ENCODE results near the gene CDC73. TPM values are rescaled to one million over a fixed set of nuclear protein-coding genes. Genes with fewer than 3 reads are reported as not detected.
"Not testable (repeated sequence)": the region's sequence is repeated elsewhere in the genome, so short reads cannot be mapped to it uniquely, and the experiment has no call there.

CDC73 gene
- total and polyA plus RNA-seq, 5 experiments from 2014 or later = 50.5 to 67.0 (median 63.4) TPM

DNA sequence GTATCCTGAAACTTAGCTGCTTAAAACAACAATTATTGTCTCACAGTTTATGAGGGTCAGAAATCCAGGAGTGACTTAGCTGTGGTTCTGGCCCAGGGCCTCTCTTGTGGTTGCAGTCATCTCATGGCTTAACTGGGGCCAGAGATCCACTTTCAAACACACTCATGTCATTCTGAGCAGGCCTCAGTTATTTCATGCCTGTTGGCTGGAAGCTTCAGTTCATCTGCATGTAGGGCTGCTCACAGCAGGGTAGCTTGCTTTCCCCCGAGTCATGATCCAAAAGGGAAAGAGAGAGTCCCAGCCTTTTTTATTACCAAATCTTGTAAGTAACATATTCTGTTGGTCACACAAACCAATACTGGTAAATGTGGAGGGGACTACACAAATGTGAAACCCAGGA is 161.2 kb downstream of the CDC73 start:
- DNase-seq (no peak), ATAC-seq (no peak)
- peaks cover 0 to 9% (median 0%) of the 10 kb centered on the region in 3 donors for H3K36me3 Mint-ChIP-seq
- peak overlapping the region in 2 of 10 donors; percentile 49 to 65 for H3K27ac Mint-ChIP-seq
- peaks cover 0 to 25% (median 0%) of the 10 kb centered on the region in 9 donors for H3K9me3 Mint-ChIP-seq
- H3K27me3 Mint-ChIP-seq = no peaks in the 10 kb centered on the region
- H3K4me3 Mint-ChIP-seq = no peak overlapping the region
- peaks cover 12 to 25% (median 19%) of the 10 kb centered on the region in 4 donors for H3K4me1 Mint-ChIP-seq
- POLR2A ChIA-PET = no interaction called here

- Mint-ChIP-seq H3K9me3 (peaks cover 0 to 25% (median 0%) of the 10 kb centered on the region in 9 donors), H3K27me3 (no peaks in the 10 kb centered on the region), H3K27ac (peak overlapping the region in 4 of 10 donors; percentile 10 to 53 (median 33)), H3K4me3 (no peak overlapping the region), H3K4me1 (peaks cover 12 to 25% (median 19%) of the 10 kb centered on the region in 4 donors), H3K36me3 (peaks cover 0 to 9% (median 0%) of the 10 kb centered on the region in 3 donors)
- ATAC-seq = peak in 1 of 2 donors; percentile 30
- POLR2A ChIA-PET = no interaction called here
- peak in 1 of 10 donors; percentile 5 for DNase-seq
Observed at GRCh38 chr1:193284219-193284618, 162.4 kb downstream of the CDC73 start.

- H3K4me1 Mint-ChIP-seq = peaks cover 12 to 25% (median 19%) of the 10 kb centered on the region in 4 donors
- H3K9me3 Mint-ChIP-seq = peaks cover 0 to 20% (median 0%) of the 10 kb centered on the region in 9 donors
- POLR2A ChIA-PET = no interaction called here
- DNase-seq (no peak), ATAC-seq (no peak)
- H3K4me3 Mint-ChIP-seq = no peak overlapping the region
- peaks cover 0 to 2% (median 0%) of the 10 kb centered on the region in 5 donors for H3K27me3 Mint-ChIP-seq
- H3K36me3 Mint-ChIP-seq = peaks cover 0 to 5% (median 1%) of the 10 kb centered on the region in 3 donors
- no peak overlapping the region for H3K27ac Mint-ChIP-seq
Observed at GRCh38 chr1:193285641-193286040, 163.8 kb downstream of the CDC73 start.

GRCh38 chr1:193288548-193289080 is 166.8 kb downstream of the CDC73 start:
- H3K4me3 Mint-ChIP-seq, ATAC-seq, H3K27ac Mint-ChIP-seq, H3K36me3 Mint-ChIP-seq, H3K27me3 Mint-ChIP-seq, DNase-seq, POLR2A ChIA-PET: not testable (repeated sequence)
- H3K9me3 Mint-ChIP-seq = peaks cover 0 to 16% (median 0%) of the 10 kb centered on the region in 9 donors
- peaks cover 12 to 21% (median 16%) of the 10 kb centered on the region in 4 donors for H3K4me1 Mint-ChIP-seq

DNA sequence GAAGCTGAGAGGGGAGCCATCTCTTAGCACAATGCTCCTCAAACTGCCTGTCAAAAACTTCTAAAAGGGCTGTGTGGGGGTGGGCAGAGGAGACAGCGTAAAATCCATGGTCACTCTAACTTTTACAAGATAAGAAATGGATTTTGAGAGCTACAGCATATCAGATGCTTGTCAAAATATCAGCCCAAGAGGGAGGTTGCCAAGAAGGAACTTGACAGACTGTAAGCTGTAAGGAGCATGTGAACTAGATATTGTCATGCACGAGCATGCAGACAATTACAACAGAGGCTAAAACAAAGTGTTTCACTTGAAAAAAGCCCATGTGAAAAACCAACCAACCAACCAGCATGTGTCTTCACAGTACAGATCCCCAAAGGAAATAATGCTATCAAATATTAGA is 171.9 kb downstream of the CDC73 start:
- H3K9me3 Mint-ChIP-seq = peaks cover 7 to 15% (median 11%) of the 10 kb centered on the region in 9 donors
- POLR2A ChIA-PET = no interaction called here

DNA sequence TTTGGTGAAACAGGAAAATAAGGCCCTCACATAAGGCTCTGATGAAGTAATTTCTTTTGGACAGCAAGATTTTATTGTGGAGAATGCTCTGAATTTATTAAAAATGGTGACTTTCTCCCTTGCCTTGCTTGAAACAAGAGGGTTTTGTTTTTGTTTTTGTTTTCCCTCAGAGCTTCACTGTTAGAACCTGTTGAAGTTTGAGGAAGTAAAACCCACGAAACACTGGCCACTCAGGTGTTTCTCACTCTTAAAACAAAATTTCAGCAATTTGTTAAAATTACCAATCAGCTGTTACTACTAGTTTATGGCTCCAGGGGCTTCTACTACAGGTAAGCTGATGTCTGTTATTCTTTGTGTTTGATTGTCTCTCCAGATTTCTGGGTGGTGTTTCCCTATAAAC is 177.2 kb downstream of the CDC73 start:
- H3K27ac Mint-ChIP-seq = peak overlapping the region in 1 of 10 donors; percentile 15
- DNase-seq (no peak), ATAC-seq (no peak)
- POLR2A ChIA-PET = no interaction called here
- H3K4me1 Mint-ChIP-seq = no peaks in the 10 kb centered on the region
- H3K4me3 Mint-ChIP-seq = no peak overlapping the region
- H3K27me3 Mint-ChIP-seq = no peaks in the 10 kb centered on the region
- H3K36me3 Mint-ChIP-seq = peaks cover 0 to 16% (median 5%) of the 10 kb centered on the region in 3 donors
- peaks cover 7 to 15% (median 12%) of the 10 kb centered on the region in 9 donors for H3K9me3 Mint-ChIP-seq

More for the DNA sequence above, 171.9 kb downstream of the CDC73 start:
- Mint-ChIP-seq H3K36me3 (peaks cover 0 to 16% (median 4%) of the 10 kb centered on the region in 3 donors), H3K4me3 (no peak overlapping the region), H3K27me3 (peaks cover 0 to 3% (median 1%) of the 10 kb centered on the region in 5 donors), H3K27ac (no peak overlapping the region), H3K4me1 (no peaks in the 10 kb centered on the region)
- no peak for DNase-seq
- ATAC-seq = no peak

- Mint-ChIP-seq H3K27ac (no peak overlapping the region), H3K9me3 (peaks cover 0 to 9% (median 6%) of the 10 kb centered on the region in 9 donors), H3K36me3 (peaks cover 0 to 10% (median 2%) of the 10 kb centered on the region in 3 donors), H3K4me3 (no peak overlapping the region), H3K4me1 (no peaks in the 10 kb centered on the region), H3K27me3 (no peaks in the 10 kb centered on the region)
- ATAC-seq = no peak
- no peak for DNase-seq
- POLR2A ChIA-PET = no interaction called here
Observed at GRCh38 chr1:193301746-193302145, 179.9 kb downstream of the CDC73 start.

DNA sequence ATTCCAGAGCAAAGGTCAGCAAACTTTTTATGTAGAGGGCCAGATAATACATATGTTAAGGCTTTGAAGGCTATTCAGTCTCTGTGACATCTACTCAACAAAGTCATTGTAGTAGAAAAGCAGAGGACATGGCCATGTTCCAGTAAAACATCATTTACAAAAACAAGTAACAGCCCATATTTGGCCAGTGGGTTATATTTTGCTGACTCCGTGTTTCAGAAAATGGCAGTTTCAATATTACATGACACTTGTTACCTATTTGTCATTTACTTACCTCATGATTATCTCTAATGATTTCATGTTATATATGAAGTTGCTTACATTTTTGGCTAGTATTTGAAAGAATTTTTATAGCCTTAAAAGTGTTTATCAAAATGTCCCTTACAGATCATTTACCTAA is 182.0 kb downstream of the CDC73 start:
- no peak for ATAC-seq
- Mint-ChIP-seq H3K4me1 (no peaks in the 10 kb centered on the region), H3K9me3 (peaks cover 0 to 3% (median 0%) of the 10 kb centered on the region in 9 donors), H3K4me3 (no peak overlapping the region), H3K36me3 (peaks cover 0 to 2% (median 0%) of the 10 kb centered on the region in 3 donors), H3K27ac (no peak overlapping the region), H3K27me3 (no peaks in the 10 kb centered on the region)
- no peak for DNase-seq
- POLR2A ChIA-PET = interaction anchor here (1.2 kb wide), 1 partner anchor 17 kb away, joined by 3 read pairs; no protein-coding TSS in a partner anchor

Small RNAs within 50 kb of the gene (microRNA-seq; reads per million reads assigned to microRNA genes)
- not detected for gene MIR1278 (ENCODE audit: borderline microRNAs expressed)

Other genes with a start within 250 kb of the CDC73 start
- 10 to 100 TPM; 33.2 to 42.1 TPM for gene UCHL5, start 62.7 kb upstream of the CDC73 start, total RNA-seq
- gene UCHL5, start 62.7 kb upstream of the CDC73 start, polyA plus RNA-seq = 10 to 100 TPM; 52.7 to 65.5 (median 63.8) TPM
- gene RO60, start 62.4 kb upstream of the CDC73 start, total RNA-seq = 10 to 100 TPM; 67.5 to 71.2 TPM
- 100 to 1,000 TPM in 2 of 3 donors, 10 to 100 TPM in 1; 89.4 to 128 (median 104) TPM for gene RO60, start 62.4 kb upstream of the CDC73 start, polyA plus RNA-seq
- gene GLRX2, start 16.6 kb upstream of the CDC73 start, total RNA-seq = 10 to 100 TPM; 14.7 to 15.9 TPM
- gene GLRX2, start 16.6 kb upstream of the CDC73 start, polyA plus RNA-seq = 10 to 100 TPM in 1 of 3 donors, 1 to 10 TPM in 2; 7.0 to 12.8 (median 9.4) TPM
- gene B3GALT2, start 64.6 kb downstream of the CDC73 start, total RNA-seq = under 1 TPM; 0.62 to 0.93 TPM
- under 1 TPM in 1 of 3 donors, not detected in 2; 0.07 TPM for gene B3GALT2, start 64.6 kb downstream of the CDC73 start, polyA plus RNA-seq